ENCODE data around the gene SLC35G2. TPM values are rescaled to one million over a fixed set of nuclear protein-coding genes. Genes with fewer than 3 reads are reported as not detected.

SLC35G2 gene
- total RNA-seq, result 13.7 and 16.5 TPM in 2 replicates

DNA sequence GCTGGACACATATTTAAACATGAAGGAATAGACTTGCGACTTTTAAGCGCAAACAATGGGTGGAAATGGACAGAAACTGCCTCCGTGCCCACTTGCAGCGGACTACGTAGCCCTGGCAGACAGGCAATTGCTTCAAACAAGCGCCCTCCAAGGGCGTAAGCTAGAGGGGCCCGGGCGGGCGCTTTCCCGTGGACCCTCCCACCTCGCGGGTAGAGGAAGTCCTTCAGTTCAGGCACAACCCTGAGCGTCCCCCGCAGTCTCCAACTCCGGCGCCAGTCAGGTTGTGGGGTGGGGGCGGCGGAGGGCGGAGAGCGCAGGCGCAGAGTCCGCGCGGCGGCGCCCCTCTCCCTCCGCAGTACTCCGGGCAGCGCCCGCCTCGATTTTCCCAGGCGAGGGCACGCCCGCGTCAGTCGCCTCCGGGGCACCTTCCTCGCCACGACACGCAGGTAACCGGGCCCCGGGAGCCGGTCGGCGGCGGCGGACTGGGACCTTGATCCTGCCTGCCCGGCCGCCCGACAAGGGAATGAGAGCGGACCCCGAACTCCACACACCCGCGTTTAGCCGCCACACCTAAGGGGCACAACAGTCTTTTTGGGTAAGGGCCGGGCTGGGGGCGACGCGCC is at the start of gene SLC35G2:
Gene SLC35G2 (plus strand): TSS at position 358 of the 623 bp plus-strand sequence. CDS start 35,335 bp downstream, outside the sequence.
- DNase-seq (ENCODE audit: low read depth), result peak; percentile 22

GRCh38 chr3:136772709-136773108 is 46.2 kb upstream of the SLC35G2 start:
- peak; percentile 33 for DNase-seq (ENCODE audit: low read depth)

- peak; percentile 64 for DNase-seq (ENCODE audit: low read depth)
Measured at GRCh38 chr3:136778865-136779264, 40.1 kb upstream of the SLC35G2 start.

DNA sequence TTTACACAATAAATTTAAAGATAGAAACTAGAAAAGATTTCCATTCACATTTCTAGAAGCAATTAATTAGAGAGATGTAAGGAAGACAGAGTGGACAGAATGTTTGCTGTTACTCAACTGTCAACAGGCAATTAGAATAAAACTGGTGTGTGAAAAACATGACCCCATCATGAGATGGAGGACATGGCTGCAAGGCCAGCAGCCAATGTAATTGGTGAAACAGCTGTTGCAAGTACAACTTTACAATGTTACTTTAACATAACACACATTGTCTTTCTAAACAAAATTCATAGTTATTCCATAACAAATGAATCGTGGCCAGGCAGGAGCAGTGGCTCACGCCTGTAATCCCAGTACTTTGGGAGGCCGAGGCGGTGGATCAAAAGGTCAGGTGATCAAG is 38.2 kb upstream of the SLC35G2 start:
- no peak for DNase-seq (ENCODE audit: low read depth)

- no peak for DNase-seq (ENCODE audit: low read depth)
Measured at GRCh38 chr3:136783708-136784191, 35.2 kb upstream of the SLC35G2 start.

GRCh38 chr3:136787349-136787748 is 31.6 kb upstream of the SLC35G2 start:
- peak; percentile 23 for DNase-seq (ENCODE audit: low read depth)

GRCh38 chr3:136788154-136788553 is 30.8 kb upstream of the SLC35G2 start:
- no peak for DNase-seq (ENCODE audit: low read depth)

DNA sequence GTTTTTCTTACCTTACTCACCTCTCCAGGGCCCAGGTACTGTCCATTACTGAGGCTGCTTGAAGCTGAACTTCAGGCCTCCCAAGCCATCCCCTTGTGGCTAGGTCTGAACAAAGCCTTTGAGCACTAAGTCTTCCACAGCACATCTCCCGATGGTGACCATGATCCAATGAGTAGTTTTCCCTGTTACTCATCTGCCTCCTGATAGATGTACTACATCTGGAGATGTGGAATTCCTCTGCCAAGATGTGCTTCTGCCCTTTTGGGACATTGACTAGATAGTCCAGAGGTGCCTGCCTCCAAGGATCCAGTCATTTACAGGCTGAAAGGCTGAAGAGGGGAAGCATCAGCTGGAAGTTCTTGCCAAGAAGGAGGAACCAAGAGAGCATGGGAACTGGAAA is 28.9 kb upstream of the SLC35G2 start:
- DNase-seq (ENCODE audit: low read depth), result no peak

- no peak for DNase-seq (ENCODE audit: low read depth)
Measured at GRCh38 chr3:136790786-136791185, 28.1 kb upstream of the SLC35G2 start.

- no peak for DNase-seq (ENCODE audit: low read depth)
Measured at GRCh38 chr3:136792556-136793330, 26.2 kb upstream of the SLC35G2 start.

GRCh38 chr3:136801146-136801545 is 17.8 kb upstream of the SLC35G2 start:
- peak; percentile 34 for DNase-seq (ENCODE audit: low read depth)

DNA sequence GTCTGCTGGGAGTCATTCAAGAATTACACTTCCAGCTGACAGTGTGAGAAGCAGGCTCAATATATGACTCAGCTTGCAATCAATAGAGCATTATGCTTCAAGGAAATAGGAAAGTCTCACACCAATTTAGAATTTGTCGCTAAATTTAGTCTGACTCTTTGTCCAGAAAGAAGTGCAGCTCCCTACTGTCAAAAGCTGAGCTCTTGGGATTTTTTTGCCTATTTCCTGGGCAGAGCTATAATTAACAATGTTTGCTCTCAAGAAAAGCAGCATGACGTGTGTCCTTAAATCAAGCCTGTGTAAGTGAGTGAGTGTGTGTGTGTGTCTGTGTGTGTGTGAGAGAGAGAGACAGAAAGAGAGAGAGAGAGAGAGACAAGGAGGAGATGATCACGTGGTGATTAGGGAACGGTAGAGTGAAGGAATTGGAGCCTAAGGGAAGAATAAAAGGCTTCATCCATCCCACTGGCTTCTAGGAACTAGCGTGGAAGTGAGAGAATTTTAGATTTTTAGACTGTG is 16.4 kb upstream of the SLC35G2 start:
- DNase-seq (ENCODE audit: low read depth), result peak; percentile 71

GRCh38 chr3:136804141-136804540 is 14.8 kb upstream of the SLC35G2 start:
- no peak for DNase-seq (ENCODE audit: low read depth)

DNA sequence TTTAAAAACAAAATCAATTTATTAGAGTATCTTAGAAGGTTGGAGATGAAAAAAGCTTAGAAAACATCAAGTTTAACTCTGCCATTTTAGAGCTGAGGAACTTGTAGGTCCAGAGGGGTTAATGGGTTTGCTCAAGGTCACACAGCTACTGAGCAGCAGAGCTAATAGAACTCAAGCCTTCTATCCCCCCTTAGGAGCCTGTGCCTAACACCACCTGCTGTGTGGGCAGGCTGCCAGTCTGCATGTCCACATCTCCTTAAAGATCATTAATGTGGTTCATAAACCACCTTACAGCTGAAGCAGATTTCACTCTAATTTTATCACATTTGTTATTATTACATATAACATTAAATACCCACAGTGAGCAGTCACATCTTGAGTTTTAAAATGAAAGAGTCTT is 14.1 kb upstream of the SLC35G2 start:
- DNase-seq (ENCODE audit: low read depth), result no peak

DNA sequence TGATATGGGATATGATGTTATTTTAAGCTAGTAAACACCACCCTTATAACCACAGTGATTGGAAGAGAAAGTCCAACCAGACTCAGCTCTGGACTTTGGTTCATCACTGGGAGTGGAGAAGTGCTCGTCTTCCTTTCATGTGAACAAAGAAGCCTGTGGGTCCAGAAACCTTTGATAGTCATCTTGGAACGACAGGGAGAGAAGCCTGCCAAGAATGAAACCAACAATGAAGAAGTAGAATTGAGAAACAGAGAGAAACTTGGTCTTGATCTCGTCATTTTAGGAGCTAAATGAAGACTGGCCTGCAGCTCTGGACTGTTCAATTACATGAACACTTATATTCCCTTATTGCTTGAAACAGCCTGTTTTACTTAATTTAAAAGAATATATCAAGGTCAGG is 13.1 kb upstream of the SLC35G2 start:
- no peak for DNase-seq (ENCODE audit: low read depth)

- no peak for DNase-seq (ENCODE audit: low read depth)
Measured at GRCh38 chr3:136811701-136812100, 7.2 kb upstream of the SLC35G2 start.

DNA sequence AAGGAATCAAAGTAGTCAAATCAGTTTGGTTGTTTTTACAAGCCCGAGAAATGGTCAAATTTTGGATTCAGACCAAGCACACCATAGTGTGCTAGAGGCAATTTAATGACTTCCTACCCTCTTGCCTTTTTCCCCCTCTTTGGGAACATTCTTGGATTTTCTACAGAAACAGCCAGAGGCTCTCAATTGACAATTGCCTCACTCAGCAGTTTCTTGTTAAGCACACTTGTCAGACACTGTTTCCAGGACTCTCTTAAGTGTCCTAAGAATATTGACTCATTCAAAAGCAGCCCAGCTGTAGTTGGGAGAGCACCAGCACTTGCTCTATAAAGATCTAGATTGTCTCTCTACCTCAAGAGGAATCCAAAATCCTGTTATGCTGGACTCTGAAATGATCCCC is 1.5 kb upstream of the SLC35G2 start:
- peak; percentile 41 for DNase-seq (ENCODE audit: low read depth)

GRCh38 chr3:136818191-136818768 is 646 bp upstream of the SLC35G2 start:
- DNase-seq (ENCODE audit: low read depth), result peak; percentile 90

DNA sequence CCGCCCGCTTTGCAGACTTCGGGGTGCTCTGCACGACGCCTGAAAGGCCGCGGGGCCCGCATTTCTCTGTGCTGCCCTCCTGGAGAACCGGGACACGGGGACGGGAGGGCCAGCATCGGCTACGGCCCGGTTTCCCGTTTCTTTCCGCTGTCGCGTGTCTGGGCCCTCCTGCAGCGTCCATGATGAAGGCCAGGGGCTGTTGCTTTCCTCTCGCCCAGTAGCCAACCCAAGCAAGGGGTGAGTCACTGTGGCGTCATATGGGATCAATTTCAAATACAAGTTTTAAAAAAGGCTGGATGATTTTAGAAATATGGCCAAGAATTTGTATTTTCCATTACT is 435 bp downstream of the SLC35G2 start:
- peak; percentile 46 for DNase-seq (ENCODE audit: low read depth)

DNA sequence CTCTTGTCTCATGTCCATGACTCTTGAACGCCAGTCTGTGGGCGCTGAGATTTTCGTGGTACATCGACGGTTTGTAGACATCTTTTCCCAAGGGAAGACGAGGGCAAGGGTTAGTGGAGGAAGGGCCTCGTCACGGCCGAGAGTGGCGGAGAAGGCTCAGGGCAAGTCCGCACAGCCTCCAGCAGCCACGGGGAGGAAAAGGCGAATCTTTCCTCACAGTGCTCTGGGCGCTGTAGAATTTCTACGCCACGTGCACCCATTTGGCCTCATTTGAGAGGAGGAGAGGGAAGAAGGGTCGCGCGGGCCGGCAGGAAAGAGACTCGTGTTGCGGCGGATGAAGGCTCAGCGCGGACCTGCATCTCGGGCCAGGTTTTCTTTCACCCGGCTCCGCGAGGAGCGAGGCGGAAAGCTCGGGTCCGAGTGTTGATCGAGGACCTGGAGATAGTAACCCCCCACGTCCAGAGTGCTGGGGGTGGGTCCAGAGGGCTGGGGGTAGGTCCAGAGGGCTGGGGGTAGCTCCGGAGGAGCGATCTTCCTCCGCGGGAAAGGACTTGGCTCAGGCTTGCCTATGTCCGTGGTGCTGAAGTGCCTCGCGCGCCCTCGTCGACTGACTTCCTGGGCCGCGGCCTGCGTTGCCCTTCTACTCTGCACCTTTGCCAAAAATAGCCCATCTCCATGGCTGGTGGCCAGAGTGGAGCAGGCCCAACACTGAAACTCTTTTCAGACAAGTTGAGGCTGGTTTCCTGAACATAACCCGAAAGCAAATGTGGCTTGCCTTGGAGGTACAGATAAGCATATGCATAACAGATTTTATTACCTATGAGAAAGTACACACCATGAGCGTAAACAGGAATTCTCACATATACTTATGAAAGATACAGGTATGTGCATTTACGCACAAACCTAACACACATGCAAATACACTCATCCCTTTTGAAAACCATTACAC is 1.1 kb downstream of the SLC35G2 start:
- peak; percentile 27 for DNase-seq (ENCODE audit: low read depth)

DNA sequence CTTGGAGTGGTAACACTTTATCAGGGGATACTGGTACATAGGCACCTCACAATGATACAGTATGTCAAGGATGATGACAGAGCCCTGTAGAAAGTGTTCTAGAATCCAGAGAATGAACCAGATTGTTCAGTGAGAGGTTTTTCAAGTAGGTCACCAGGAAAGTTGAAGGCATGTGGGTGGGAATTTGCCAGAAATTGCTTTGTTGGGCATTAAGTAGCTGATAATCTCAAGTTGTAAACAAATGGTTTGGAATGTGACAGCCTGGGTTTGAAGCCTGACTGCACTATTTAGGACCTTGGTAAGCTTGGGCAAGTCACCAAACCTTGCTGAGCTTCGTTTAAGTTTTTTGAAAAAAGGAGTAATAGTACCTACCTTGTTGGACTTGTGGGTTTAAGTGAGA is 12.5 kb downstream of the SLC35G2 start:
- DNase-seq (ENCODE audit: low read depth), result no peak
